Measurements from ENCODE around the gene DUSP7. TPM values are rescaled to one million over a fixed set of nuclear protein-coding genes. Genes with fewer than 3 reads are reported as not detected.

DUSP7 gene
- polyA plus RNA-seq, 1 of the 3 experiments (the other 2 are of a cell fraction): 25.8 TPM

GRCh38 chr3:52086461-52086860 is 30.1 kb upstream of the DUSP7 start:
- H3K9ac ChIP-seq: no peak overlapping the region
- WGBS (ENCODE audit: low lambda C conversion rate): 97% methylated on average over 6 of the region's 6 CpGs
- no peaks in the 10 kb centered on the region for H3K27me3 ChIP-seq (ENCODE audit: insufficient read depth)
- no peak for DNase-seq
- H3K36me3 ChIP-seq (replicated peaks in 1 of 2; ENCODE audit: control insufficient read depth in 1 of 2, insufficient read depth in 2 of 2, low read length in 1 of 2): no peaks in the 10 kb centered on the region
- CTCF ChIA-PET: interaction anchor here (1.0 to 3.1 kb wide), 4 partner anchors 32 to 84 kb away, joined by 3 to 21 read pairs (median 5); no protein-coding TSS in a partner anchor
- no peak overlapping the region for H2AFZ ChIP-seq (ENCODE audit: low read depth)
- TF ChIP-seq GATA2 (CRISPR knock-in tag; IDR thresholded peaks at IDR 0.05) (no peak), FOXM1 (IDR thresholded peaks at IDR 0.05; ENCODE audit: low read depth) (no peak), CTCF (IDR thresholded peaks at IDR 0.05) (no peak), MAX (IDR thresholded peaks at IDR 0.05; ENCODE audit: low read depth) (no peak), EZH2phosphoT487 (IDR thresholded peaks at IDR 0.05; ENCODE audit: borderline replicate concordance, low read depth) (no peak), SMC3 (IDR thresholded peaks at IDR 0.05; ENCODE audit: low read depth, low read length) (no peak), NRF1 (IDR thresholded peaks at IDR 0.05; ENCODE audit: low read depth, low read length) (no peak), FOSL2 (IDR thresholded peaks at IDR 0.05; ENCODE audit: borderline replicate concordance, low read depth) (no peak), POLR2AphosphoS5 (IDR thresholded peaks at IDR 0.05; ENCODE audit: low read depth, low read length) (no peak), TEAD4 (IDR thresholded peaks at IDR 0.05; ENCODE audit: borderline replicate concordance, insufficient read depth) (no peak), RXRA (IDR thresholded peaks at IDR 0.05; ENCODE audit: borderline replicate concordance, low read depth) (no peak), IRF3 (IDR thresholded peaks at IDR 0.05; ENCODE audit: low read depth, low read length) (no peak), SIN3A (IDR thresholded peaks at IDR 0.05; ENCODE audit: borderline replicate concordance, low read depth, low read length) (no peak)
- H3K4me1 ChIP-seq (ENCODE audit: control insufficient read depth in 1 of 2, insufficient read depth in 2 of 2, low read depth in 1 of 2, low read length in 1 of 2): peaks cover 20 to 38% of the 10 kb centered on the region in 2 experiments
- POLR2A ChIA-PET: interaction anchor here (0.6 to 1.0 kb wide), 2 partner anchors 34 kb away, joined by 3 read pairs; no protein-coding TSS in a partner anchor
- no peak overlapping the region for H3K4me2 ChIP-seq
- H3K4me3 ChIP-seq (ENCODE audit: low read depth in 2 of 2, low read length in 1 of 2): no peak overlapping the region
- H3K79me2 ChIP-seq (ENCODE audit: insufficient read depth): no peaks in the 10 kb centered on the region; the same call in 1 of the 2 replicates
- H3K27ac ChIP-seq (ENCODE audit: low read depth in 2 of 2, low read length in 1 of 2): no peak overlapping the region; a peak in 1 of 4 replicates
- H3F3A ChIP-seq (replicated peaks; ENCODE audit: insufficient read depth): peaks cover 12% of the 10 kb centered on the region
- H3K9me3 ChIP-seq: no peaks in the 10 kb centered on the region
- no peaks in the 10 kb centered on the region for H4K20me1 ChIP-seq (ENCODE audit: insufficient read depth)
- H3K9me2 ChIP-seq: no peaks in the 10 kb centered on the region

- H4K20me1 ChIP-seq (ENCODE audit: insufficient read depth): no peaks in the 10 kb centered on the region
- no peaks in the 10 kb centered on the region for H3K9me3 ChIP-seq
- no peak overlapping the region for H2AFZ ChIP-seq (ENCODE audit: low read depth)
- H3K79me2 ChIP-seq (ENCODE audit: insufficient read depth): no peaks in the 10 kb centered on the region; the same call in 1 of the 2 replicates
- 92% methylated on average over 7 of the region's 10 CpGs for WGBS (ENCODE audit: low lambda C conversion rate)
- no peak overlapping the region for H3K4me2 ChIP-seq
- no peak overlapping the region for H3K9ac ChIP-seq
- no peaks in the 10 kb centered on the region for H3K9me2 ChIP-seq
- no peak for DNase-seq
- H3K36me3 ChIP-seq (replicated peaks in 1 of 2; ENCODE audit: control insufficient read depth in 1 of 2, insufficient read depth in 2 of 2, low read length in 1 of 2): no peaks in the 10 kb centered on the region
- peaks cover 18 to 37% of the 10 kb centered on the region in 2 experiments for H3K4me1 ChIP-seq (ENCODE audit: control insufficient read depth in 1 of 2, insufficient read depth in 2 of 2, low read depth in 1 of 2, low read length in 1 of 2)
- ChIA-PET POLR2A (interaction anchor here (1.0 to 1.2 kb wide), 2 partner anchors 16 to 33 kb away, joined by 3 read pairs; no protein-coding TSS in a partner anchor), CTCF (interaction anchor here (0.7 to 3.3 kb wide), 7 partner anchors 14 to 84 kb away, joined by 3 to 13 read pairs (median 6); no protein-coding TSS in a partner anchor)
- no peak overlapping the region for H3K4me3 ChIP-seq (ENCODE audit: low read depth in 2 of 2, low read length in 1 of 2)
- no peak overlapping the region; a peak in 1 of 4 replicates for H3K27ac ChIP-seq (ENCODE audit: low read depth in 2 of 2, low read length in 1 of 2)
- H3F3A ChIP-seq (replicated peaks; ENCODE audit: insufficient read depth): peaks cover 10% of the 10 kb centered on the region
- H3K27me3 ChIP-seq (ENCODE audit: insufficient read depth): no peaks in the 10 kb centered on the region
- TF ChIP-seq MAX (IDR thresholded peaks at IDR 0.05; ENCODE audit: low read depth) (no peak), MXI1 (IDR thresholded peaks at IDR 0.05; ENCODE audit: low read depth, low read length) (no peak), ZBTB33 (IDR thresholded peaks at IDR 0.05; ENCODE audit: borderline replicate concordance, low read depth) (no peak), TCF12 (IDR thresholded peaks at IDR 0.05) (no peak), RXRA (IDR thresholded peaks at IDR 0.05; ENCODE audit: borderline replicate concordance, low read depth) (no peak), CHD2 (IDR thresholded peaks at IDR 0.05; ENCODE audit: low read length, partially characterized antibody) (no peak)
These were observed 29.4 kb upstream of the DUSP7 start for GRCh38 chr3:52085681-52086282.
